NCI-H1694 treated with DMSO at 0.1 percent for 48 hours (cell line): ENCODE results near the gene IQGAP3.

Experiments used
- DNase-seq: peaks from one replicate; lab custom pipeline; 2025; lab: John Stamatoyannopoulos, UW

The IQGAP3 gene

DNA sequence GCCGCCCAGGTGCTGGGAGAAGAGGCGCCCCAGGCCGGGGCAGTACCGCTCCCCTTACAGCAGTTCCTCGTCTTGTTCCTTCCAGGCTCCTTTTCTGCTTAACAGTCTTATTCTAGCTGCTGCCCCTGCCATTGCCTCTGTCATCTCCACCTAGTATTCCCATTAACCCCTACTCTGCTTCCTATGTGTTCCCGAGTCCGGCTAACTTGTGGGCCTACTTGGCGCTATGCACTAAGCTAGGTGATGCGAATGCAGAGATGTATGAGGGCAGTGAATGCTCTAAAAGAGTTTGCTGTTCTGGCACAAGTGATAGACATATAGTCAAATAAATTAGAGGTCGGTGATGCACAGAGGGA lies 276 bp upstream of the IQGAP3 start:
- no peak for DNase-seq

DNA sequence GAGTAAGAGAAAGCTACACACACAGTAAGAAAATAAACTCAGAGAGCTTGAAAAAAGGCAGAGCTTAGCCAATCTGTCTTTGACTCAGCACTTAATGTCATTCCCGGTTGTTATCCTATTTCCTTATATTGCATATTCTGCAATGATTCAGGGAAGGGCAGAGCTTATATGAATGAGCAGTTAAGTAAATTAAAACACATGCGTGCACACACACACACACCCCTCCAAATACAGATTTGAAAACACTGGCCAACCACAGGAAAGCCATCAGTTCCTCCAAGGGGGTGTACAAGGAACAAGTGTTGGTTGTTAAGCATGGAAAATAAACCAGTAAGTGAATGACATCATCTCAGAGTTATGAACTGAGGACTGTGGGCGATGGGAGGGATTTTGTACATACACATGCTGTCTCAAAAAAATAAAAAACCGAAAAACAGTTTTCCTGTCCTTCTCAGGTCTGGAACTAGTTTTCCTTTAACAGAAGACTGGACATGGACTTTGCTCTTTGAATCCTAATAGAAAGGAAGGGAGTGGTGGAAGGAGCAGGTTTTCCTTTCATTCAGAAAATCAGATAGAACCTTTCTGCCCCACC lies 1.0 kb downstream of the IQGAP3 start:
- DNase-seq = no peak

DNA sequence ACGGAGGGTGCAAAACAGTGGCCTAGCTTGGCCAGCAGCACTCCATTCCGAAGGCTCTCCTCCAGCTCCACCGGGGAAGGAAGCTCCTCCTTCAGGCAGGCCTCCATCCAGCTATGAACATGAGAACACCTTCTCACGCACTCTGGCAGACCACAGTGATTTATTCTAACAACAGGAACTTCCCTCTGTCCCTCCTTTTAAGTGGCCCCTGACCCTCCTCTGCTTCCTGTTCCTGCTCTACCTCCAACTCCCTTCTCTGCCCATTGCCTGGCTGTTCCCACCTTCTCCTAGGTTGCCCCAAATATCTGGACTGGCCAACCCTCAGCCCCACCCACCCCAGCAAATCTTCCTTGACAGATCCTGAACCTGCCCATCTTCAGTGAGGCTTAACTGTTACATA lies 5.9 kb downstream of the IQGAP3 start:
- no peak for DNase-seq

DNA sequence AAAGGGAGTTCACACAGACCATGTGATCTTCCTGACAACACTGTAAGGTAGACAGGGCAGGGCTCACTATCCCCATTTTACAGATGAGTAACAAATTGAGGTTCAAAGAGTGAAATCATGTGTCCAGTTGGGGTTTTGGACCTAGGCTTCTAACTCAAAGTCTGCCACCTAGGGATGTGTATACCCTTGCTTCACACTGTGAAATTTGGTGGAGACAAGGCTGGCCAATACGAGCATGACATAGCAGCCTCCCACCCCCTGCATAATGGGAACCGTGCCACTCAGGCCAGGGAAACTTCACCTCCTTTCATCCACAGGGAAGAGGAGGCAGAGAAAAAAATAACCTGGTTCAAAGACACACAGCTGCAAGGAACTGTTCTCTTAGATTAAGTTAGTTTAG lies 6.8 kb downstream of the IQGAP3 start:
- DNase-seq = no peak

DNA sequence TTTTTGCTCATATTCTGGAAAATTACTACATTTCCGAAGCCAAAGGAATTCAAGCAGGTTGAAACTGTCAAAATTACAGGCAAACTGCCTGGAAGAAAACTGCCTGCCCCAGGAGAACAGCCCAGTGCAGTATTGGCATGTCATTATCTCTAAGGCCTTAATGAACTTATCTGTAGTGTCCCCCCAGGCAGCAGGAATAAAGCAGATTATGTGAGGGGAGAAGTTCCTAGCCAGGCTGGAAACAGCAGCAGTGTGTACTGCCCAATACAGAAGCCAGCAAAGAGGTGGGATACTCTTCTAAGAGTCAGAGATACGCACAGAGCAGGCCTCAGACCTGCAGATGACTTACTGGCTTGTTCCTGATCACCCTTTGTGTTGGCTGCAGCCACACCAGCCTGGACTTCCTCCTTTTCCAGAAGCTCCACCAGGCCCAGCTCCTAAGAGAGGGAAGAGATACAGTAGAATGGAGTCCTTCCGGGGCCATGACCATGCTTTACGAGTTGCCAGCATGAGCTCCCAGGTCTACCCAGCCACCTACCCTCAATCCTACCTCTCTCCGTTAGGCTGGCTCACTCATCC lies 11.7 kb downstream of the IQGAP3 start:
- DNase-seq = no peak

DNA sequence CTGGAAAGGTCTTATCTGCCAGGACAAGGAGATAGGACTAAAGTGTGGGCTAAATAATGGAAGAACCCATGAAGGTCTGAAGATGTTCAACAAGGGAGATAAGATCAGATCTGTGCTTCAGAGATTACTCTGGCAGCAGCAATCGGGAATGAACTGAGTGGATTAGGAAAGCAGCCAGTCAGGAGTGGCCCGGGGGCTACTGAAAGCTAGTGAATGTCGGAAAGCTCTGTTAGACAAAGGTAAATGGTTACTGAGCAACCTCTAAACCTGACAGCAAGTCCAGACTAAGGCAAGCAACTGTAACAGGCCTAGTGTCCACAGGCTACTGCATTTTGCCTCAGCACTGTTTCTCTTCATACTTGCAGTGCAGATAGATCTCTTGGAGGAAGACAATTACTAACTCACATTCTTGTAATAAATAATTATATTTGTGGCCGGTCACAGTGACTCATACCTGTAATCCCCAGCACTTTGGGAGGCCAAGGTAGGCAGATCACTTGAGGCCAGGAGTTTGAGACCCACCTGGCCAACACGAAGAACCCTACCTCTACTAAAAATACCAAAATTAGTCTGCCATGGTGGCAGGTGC lies 12.5 kb downstream of the IQGAP3 start:
- DNase-seq = no peak

DNA sequence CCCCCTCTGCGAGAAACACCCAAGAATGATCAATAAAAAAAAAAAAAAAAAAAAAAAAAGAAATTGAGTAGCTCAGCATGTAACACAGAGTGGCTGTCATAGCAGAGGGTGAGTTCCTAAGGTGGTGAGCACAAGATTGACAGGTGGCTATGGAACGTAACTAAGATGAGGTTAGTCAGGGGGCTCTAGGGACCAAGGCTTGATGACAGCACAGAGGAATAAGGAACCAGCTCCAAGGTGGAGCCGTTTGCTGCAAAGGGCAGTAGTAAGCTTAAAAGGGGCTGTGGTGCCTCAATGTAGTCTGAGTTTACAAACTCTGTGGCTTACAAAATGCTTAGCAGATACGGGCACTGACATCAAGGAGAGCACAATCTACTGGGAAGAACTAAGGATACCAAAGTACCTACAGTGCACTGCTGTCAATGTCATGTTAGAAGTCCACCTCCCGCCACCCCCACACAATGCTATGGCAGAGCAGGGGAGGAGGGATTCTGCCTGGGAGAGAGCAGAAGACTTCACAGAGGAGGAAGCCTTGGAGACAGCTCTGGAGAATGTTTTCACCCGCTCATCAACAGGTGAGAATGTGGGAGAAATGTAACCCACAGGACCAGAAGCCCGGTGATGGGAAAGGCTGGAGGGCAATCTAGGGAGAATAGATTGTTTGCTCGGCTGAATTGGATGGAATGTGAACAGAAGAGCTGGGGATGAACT lies 13.1 kb downstream of the IQGAP3 start:
- DNase-seq = no peak

DNA sequence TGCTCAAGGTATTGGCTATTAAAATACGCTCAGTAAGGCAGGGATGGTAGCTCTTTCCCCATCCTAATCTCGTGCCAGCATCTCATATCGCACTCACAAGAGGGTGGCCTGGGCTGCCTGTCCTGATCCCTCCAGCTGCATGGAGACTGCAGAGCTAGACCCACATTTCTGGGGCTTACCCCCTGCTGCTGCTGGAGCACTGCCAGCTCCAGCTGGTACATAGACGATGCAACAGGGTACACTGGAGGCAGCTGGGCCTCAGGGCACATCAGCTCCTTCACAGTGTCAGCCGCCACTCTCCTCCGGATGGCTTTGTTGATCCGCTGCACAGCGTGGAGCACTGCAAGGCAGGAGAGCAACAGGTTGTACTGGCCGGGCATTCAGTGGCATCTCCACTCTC lies 16.0 kb downstream of the IQGAP3 start:
- no peak for DNase-seq

DNA sequence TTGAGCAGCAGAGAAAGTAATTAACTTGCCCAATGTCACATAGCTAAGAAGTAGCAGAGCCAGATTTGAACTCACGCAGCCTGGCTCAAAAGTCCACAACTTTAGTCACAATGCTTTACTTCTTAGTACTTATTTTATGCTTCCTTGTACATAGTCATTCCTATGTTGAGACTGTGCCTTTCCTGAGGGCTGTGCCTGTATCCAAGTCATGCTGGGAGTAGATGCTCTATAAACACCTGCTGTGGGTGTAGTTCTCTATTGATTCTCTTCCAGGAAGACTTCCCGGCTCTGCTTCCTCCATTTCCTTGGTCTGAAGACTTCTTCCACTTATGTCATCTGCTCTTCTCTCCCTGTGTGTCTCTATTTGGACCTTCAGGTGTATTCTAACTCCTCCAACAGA lies 16.6 kb downstream of the IQGAP3 start:
- no peak for DNase-seq

DNA sequence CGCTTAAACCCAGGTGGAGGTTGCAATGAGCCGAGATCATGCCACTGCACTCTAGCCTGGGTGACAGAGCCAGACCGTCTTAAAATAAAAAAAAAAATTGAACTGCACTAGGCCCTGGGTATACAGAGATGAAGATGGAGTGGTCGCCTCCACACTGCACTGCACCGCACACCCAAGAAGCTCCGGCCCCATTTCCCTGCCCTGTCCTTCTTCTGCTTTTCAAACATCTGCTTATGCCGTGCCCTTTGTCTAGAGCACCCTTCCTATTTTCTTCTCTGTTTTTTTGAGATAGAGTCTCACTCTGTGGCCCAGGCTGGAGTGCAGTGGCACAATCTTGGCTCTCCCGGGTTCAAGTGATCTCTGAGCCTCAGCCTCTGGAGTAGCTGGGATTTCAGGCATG lies 17.4 kb downstream of the IQGAP3 start:
- DNase-seq = no peak

DNA sequence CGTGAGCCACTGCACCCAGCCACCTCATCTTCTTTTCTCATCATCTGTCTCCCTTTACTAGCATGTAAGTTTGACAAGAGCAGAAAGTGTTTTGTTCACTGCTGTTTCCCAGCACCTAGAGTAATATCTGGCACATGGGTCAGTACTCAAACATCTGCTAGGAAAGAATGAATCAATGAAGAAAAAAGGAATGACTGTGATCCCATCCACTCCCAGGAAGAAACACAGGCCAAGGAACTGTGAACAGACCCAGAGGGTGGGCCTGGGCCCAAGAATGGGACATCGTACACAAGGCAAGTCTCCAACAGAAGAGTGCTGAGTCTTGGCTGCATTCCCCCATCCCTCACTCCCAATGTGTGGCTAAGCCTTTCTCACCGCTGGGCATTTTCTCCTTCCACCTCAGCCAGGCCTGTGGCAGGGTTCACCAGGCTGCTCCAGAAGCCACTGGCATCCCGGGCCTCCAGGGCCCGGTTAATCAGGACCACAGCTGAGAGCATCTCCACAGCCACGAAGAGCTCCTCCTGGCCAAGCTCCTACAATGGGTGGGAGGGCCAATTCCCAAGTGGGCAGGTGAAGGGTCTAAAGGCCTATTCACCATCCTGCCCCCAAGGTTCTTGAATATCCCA lies 18.4 kb downstream of the IQGAP3 start:
- no peak for DNase-seq

DNA sequence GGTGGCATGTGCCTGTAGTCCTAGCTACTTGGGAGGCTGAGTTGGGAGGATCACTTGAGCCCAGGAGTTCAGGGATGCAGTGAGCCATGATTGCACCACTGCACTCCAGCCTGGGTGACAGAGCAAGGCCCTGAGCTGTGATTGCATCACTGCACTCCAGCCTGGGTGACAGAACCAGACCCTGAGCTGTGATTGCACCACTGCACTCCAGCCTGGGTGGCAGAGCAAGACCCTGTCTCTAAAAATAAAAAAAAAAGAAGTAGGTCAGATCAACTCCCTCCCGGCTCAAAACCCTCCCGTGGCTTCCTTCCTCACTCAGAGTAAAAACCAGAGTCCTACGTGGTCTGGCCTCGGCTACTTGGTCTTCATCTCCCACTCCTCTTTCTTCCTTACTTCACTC lies 19.4 kb downstream of the IQGAP3 start:
- peak; percentile 5 for DNase-seq

DNA sequence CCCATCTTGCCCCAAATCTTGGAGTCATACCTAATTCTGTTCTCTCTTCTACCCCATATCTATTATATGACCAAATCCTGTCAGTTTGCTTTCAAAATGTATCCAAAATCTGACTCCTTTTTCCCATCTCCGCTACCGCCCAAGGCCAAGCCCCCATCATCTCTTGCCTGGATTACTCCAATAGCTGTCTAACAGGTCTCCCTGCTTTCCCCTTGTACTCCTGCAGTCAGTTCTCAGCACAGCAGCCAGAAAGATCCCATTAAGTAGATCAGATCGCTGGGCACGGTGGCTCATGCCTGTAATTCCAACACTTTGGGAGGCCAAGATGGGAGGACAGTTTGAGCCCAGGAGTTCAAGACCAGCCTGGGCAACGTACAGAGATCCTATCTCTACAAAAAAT lies 19.8 kb downstream of the IQGAP3 start:
- no peak for DNase-seq

DNA sequence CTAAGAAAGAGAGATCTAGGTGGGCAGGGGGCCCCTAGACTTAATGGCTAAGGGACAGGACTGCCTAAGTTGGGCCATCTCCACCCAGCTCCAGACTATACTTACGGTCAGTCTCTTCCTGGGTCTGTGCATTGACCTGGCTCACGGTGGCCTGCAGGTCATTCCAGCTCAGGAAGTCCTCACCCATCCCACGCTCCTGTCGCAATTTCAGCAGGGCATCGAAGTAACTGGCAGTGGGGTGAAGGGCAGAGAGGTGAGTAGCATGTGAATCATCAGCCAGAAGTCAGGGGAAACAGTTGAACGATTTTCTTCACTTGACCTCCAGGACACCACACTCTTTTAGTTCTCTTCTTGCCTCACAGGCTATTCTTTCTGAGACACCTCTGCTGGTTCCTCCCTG lies 20.5 kb downstream of the IQGAP3 start:
- DNase-seq = no peak

DNA sequence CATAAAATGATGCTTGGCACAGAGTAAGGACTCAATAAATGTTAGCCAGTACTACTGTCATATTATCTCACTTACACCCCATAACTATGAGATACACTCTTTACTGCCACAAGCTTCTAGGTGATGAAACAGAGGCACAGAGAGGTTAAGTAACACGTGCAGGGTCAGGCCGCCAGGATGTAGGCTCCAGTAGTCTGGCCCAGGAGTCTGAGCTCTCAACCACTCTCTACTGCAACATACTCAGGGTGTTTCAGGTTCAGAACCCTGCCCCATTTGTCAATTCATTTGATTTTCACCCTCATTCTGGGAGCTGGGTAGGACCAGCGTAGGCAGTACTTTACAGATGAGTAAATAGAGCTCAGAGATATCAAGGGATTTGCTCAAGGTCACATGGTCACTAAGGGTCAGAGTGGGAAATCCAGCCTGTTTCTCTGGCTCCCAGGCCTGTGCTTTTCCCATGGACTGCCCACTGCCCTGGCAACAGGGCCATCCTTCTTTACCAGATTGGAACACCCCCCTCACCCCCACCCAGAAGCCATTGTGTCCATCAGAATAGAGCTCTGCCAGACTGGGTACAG lies 21.2 kb downstream of the IQGAP3 start:
- DNase-seq = no peak

DNA sequence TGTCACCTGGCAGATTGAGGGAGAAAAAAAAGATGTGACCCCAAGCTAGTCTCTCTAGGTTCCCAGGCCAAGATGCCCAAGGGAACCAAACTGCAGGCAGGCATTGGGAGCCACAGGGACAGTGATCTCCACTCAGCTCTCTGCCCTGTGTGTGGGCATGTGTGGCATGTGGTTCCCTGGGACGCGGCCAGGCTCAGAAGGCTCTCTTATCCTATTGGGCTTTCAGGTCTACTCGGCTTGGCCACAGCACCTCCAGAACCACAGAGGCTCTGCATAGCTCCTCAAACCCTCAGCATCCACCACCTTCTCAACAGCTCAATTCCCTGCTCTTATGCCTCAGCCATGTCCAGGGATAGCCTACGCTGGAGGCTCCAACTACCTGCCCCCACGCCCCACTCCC lies 22.0 kb downstream of the IQGAP3 start:
- DNase-seq = no peak

DNA sequence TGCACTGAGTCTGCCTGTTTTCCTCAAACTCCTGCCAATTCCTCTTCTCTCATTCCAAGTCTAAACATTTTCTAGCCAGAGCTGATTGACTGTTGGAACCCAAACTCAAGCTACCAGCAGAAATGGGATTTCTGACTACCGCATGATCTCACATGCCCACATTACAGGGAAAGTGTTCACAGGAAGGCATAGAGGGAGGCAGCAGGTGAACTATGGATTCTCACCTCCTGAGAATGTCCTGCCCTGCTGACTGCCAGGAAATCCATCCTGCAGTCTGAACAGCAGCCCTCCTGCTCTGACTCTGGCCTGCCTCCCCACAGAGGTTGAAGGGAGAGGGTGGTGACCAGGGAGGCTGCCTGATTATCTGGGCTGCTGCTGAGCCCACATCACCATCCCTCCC lies 22.5 kb downstream of the IQGAP3 start:
- no peak for DNase-seq

DNA sequence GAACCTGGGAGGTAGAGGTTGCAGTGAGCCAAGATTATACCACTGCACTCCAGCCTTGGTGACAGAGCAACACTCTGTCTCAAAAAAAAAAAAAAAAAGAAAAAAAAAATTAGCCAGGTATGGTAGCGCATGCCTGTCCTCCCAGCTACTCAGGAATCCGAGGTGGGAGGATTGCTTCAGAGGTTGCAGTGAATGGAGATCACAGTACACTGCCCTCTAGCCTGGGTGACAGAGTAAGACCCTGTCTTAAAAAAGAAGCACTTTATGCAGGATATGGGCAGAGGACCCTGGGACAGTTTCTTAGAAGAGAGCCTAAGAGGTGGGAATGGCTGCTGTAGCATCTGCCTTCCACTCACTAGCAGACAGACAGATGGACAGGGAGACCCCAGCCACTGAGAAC lies 23.0 kb downstream of the IQGAP3 start:
- no peak for DNase-seq

DNA sequence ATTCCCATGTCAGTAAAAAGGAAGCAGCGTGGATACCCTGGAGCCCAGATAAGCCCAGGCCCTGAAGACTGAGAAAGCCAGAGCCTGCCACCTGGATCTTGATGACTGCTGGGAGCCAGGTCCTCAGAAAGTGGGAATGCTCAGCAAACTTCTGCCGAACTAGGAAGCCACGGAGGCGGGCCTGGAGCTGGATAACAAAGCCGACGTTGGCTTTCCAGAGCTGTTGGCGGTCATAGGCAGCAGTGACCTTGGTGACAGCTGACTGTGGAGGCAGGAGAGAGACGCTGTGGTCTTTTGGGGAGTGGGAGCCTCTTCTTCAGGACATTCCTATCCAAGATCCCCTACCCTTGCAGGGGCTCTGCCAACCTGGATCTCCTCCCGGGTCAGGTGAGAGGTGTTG lies 24.4 kb downstream of the IQGAP3 start:
- no peak for DNase-seq

DNA sequence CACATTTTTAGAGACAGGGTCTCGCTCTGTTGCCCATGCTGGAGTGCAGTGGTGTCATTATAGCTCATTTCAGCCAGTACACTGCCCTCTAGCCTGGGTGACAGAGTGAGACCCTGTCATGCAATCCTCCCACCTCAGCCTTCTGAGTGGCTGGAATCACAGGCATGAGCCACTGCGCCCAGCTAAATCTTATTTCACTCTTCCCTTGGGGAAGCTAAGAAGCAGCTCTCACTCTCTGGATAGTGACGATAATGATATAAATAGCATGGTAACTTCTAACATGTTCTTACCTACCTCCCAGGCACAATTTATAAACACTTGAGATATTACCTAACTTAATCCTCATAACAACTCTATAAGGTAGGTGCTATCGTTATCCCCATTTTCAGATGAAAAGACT lies 24.9 kb downstream of the IQGAP3 start:
- no peak for DNase-seq

DNA sequence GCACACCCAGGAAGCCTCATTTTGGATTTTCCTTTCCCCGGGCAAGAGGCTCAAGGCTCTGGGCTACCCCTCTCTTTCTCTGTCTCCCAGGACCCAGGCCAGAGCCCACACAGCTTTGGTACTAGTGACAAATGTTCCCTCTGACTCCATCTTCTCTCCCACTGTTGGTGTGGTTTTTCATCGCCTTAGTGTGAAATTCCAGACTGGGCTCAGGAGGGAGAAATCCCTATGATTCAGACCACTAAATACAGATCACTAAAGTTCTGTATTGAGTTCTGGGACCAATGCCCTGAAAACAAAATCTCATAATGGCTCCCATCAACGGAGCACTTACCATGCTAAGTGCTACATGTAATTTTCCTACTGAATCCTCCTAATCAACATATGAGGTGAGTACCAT lies 26.1 kb downstream of the IQGAP3 start:
- no peak for DNase-seq

DNA sequence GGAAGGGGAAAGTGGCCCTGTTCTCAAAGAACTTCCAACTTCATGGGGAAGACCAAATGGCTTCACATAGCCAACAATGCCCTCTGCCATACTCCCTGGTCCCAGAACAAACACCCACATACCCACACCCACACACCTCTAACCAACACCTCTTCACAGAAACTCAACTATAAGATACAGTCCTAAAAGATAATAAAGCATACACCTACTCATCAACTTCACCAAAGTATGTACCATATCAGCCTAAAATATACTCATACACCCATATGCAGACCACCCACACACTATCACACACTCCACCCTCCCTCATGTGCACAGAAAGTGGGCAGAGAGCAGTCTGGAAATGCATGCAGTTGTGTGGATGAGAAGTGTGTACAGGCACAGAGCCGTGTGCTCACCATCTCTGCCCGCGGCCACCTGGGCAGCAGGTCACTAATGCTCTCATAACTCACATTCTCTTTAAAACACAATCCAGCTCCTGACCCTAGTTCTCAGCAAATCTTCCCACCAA lies 27.7 kb downstream of the IQGAP3 start:
- no peak for DNase-seq

DNA sequence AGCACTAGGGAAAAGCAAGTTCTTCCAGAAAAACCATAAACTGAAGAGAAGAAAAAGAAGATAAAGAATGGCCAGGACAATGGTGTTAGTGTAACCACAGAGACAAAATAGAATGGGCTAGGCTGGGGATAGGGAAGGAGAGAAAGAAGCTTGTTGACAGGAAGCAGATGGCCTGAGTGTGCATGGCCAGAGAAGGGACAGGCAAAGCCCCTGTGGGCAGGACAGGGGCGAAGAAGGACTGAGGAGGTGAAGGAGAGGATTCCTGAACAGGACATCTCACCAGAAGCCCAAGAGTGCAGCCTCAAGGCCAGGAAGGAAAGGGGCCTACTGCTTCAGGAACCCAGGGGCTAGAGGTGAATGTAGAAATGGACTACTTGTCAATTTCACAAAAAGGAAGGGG lies 29.3 kb downstream of the IQGAP3 start:
- no peak for DNase-seq
